GM12801 (cell line): ENCODE results near the gene KCNQ1.

Experiments used
- TF ChIP-seq, protein P1 (sequence below): IDR thresholded peaks from one replicate; pipeline ENCODE4 v1.5.1; 2011; ENCODE audit warnings: control low read depth; ENCODE audit not compliant: insufficient read length; ENCODE audit errors: extremely low read depth

KCNQ1 gene

DNA sequence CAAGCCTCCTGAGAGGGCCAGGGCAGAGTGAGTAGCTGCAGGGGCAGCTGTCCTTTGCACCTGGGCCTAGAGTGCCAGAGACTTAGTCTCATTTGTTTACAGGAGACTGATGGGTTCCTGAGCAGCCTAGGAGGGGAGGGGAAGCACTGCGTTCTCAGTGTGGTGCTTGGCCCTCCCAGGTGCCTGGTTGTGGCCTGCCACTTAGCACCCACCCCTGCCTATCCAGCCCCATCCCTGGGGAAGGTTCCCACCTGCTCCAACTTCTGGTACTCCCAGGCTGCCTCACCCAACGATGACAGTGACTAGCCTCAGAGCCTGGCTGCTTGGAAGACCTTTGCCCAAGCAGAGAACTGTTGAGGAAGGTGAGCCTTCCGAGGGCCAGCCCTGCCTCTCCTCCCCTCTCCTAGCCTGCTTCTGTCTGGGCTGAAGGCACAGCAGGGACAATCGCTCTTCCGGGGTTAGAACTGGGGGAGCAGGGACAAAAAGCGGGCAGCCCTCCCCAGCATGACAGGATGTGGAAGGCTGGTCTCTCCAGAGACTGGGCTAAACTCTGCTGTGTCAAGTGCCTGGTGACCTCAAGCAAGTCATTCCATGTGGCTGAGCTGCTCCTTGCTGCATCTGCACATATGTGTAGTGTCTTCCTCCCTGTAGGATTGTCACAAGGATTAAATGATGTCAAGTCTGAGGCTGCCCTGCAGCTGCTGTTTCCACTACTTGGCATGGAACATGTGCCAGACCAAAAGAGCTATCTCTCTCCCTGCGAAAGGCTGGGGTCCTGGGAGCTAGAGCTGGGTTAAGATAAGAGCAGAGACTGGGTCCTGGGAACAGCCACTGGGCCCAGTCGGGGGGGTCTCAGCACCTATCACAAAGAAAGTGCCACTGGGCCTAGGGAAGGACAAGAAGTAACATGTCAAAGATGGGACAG is 245.1 kb downstream of the KCNQ1 start:
- TF ChIP-seq, protein P1, sequence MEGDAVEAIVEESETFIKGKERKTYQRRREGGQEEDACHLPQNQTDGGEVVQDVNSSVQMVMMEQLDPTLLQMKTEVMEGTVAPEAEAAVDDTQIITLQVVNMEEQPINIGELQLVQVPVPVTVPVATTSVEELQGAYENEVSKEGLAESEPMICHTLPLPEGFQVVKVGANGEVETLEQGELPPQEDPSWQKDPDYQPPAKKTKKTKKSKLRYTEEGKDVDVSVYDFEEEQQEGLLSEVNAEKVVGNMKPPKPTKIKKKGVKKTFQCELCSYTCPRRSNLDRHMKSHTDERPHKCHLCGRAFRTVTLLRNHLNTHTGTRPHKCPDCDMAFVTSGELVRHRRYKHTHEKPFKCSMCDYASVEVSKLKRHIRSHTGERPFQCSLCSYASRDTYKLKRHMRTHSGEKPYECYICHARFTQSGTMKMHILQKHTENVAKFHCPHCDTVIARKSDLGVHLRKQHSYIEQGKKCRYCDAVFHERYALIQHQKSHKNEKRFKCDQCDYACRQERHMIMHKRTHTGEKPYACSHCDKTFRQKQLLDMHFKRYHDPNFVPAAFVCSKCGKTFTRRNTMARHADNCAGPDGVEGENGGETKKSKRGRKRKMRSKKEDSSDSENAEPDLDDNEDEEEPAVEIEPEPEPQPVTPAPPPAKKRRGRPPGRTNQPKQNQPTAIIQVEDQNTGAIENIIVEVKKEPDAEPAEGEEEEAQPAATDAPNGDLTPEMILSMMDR: no peak

DNA sequence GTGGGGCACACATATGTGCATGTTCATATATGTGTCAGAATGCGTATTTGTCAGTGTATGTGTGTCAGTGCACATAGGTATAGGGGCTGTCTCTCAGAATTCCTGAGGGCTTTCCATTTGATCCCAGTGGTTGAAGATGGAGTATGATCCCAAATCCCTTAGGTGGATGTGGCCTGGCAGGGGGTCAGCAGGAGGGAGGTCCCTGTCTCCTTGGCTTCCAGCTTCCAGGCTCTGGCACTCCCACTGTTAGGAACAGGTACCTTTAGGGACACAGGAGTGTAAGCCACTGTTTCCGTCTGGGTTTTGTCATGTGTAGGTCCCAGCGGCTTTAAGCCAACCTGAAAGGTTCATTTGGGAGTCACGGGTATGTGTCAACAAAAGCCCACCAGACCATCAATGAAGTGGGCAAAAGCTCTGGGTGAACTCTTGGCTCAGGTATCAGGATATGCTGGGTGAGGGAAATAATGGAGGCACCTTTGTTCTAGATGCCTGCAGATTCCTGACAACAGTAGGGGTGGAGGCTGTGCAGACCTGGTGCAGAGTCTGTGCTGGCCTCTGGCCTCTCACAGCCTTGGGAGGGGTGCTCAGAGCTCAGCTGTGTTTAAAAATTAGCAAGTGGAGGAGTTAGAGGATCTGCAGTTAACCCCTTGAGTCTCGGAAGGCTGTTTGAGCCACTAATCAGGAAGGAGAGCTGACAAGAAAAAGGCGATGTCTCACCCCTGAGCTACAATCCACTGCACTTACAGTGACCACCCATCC is 246.0 kb downstream of the KCNQ1 start:
- TF ChIP-seq, protein P1: no peak

DNA sequence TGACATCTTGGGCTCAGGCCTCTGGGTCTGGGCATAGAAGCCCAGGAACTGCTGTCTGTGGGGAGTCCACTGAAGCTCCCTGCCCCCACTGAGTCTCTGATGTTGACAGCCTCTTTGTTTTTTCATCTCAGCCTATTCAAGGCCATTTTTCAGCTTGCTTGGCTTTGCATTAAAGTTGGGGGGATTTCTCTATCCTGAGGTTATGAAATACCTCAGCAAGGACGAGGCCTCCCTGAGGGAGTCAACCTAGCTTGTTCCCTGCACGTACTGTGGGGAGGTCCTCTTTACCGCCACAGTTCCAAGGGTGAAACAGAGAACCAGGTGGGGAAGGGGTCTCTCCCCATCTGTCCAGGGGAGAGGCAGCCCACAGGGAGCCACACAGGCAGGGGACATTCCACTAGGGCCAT is 246.6 kb downstream of the KCNQ1 start:
- TF ChIP-seq, protein P1: no peak

DNA sequence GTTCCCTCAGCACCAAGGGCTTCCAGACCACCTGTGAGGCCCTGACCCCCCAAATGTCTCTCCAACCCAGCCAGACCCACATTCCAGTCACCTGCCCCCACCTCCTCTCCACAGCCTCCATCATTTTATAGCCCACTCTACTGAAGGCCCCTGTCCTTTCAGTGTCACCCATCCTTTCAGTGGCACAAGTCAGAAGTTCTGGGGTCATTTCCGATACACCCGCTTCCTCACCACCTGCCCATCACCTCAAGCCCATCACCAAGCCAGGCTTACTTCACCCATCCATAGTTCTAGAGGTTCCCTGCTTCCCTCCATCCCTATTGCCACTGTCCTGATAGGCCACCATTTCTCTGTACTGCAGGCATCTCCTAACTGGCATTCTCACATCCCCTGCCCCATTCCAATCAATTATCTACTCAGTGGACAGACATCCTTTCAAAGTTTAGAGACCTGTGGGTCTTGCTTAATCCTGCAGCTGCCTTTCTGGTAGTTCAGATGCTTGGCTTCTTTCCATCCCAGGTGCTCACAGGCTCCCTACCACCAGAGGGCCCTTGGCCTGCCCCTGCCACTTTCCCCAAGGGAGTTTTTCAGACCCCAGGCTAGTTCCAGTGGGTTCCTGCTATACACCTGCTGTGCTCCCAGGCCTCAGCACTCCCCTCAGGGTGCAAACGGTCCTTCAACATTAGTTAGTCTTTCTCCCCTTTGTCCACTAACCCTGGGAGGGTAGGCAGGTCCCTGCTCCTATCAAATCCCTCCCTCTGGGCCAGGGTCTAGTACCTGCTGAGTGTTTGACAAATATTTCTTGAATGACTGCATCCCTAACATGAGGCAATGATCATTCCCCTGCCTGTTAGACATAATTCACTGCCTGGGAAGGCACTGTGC is 247.4 kb downstream of the KCNQ1 start:
- TF ChIP-seq, protein P1: no peak

DNA sequence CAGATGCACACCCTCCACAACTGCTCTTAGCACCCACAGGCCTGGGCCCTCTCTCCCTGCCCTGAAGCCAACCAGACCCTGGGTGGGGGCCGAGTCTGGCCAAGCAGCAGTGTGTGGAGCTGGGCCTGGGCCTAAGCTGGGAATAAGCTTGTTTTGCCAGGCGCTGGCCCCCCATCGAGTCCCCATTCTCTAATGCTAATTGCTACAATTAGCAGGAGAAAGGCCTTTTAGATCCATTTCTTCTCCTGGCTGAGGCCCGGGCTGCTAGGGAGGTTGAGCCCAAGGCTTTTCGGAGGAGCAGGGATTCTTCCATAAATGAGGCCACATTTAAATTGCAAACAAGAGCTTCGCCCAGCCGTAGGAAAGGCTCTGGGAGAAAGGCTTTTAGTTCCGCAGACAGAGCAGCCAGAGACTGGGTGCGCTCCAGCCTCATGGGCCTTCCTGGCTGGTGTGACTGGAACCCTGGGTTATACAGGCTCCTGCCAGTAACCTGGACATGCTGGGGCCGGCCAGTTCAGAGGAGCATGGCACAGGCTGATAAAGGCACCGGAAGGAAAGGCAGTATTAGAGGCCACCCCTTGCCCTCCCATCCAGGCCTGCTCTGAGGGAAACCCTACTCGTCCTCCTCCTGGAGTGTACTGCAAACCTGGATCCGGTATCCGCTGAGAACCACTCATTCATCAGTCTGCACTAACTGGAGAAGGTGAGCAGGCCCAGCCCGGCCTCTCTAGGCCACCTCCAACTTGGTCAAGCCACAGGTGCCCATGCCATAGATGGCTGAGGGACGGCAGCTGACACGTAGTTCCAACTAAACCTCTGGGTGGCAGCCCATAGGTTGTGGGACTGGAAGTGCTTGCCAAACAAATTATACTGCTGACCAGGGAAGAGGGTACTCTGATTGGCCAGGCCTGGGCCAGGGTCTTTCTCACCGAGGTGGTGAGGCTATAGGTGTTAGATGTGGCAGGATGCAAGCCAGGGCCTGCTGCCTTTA is 248.8 kb downstream of the KCNQ1 start:
- TF ChIP-seq, protein P1: no peak

DNA sequence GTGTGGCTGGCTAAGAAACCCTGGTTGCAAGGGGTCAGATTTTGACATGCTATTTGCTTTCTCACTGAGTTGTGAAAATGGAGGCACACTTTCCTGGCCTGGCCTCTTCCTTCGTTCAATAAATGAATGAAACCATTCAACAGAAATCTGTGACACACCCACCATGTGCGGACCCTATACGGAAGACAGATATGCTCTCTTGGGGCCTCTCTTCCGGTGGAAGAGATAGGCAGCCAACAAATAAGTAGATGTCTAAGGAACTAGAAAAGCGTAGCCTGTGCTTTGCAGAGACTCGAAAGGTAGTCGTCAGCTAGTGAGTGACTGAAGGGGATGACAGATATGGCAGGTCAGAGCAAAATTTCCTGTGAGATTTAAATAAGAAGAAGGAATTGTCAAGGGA is 249.7 kb downstream of the KCNQ1 start:
- TF ChIP-seq, protein P1: no peak
